Measurements from ENCODE around the gene LUZP2. TPM values are rescaled to one million over a fixed set of nuclear protein-coding genes. Genes with fewer than 3 reads are reported as not detected.

The LUZP2 gene
- polyA plus RNA-seq, 1 donor from 2014 or later = 15.5 TPM

DNA sequence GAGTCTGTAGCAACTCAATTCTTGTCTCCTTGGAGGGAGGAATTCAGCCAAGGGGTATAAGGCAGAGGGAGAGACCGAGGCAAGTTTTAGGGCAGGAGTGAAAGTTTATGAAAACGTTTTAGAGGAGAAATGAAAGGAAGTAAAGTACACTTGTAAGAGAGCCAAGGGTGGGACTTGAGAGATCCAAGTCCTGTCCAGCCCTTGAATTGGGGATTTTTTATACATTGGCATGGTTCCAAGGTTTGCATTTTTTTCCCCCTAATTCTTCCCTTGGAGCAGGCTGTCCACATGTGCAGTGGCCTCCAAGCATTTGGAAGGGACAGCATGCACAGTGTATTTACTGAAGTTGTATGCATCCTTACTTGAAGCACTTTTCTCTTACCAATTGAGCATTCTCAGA lies 192.1 kb downstream of the LUZP2 start:
- TF ChIP-seq EZH2 (IDR thresholded peaks at IDR 0.05; ENCODE audit: borderline replicate concordance, insufficient read depth, low read length, poor library complexity, severe bottlenecking) = no peak
- TF ChIP-seq, protein P1, sequence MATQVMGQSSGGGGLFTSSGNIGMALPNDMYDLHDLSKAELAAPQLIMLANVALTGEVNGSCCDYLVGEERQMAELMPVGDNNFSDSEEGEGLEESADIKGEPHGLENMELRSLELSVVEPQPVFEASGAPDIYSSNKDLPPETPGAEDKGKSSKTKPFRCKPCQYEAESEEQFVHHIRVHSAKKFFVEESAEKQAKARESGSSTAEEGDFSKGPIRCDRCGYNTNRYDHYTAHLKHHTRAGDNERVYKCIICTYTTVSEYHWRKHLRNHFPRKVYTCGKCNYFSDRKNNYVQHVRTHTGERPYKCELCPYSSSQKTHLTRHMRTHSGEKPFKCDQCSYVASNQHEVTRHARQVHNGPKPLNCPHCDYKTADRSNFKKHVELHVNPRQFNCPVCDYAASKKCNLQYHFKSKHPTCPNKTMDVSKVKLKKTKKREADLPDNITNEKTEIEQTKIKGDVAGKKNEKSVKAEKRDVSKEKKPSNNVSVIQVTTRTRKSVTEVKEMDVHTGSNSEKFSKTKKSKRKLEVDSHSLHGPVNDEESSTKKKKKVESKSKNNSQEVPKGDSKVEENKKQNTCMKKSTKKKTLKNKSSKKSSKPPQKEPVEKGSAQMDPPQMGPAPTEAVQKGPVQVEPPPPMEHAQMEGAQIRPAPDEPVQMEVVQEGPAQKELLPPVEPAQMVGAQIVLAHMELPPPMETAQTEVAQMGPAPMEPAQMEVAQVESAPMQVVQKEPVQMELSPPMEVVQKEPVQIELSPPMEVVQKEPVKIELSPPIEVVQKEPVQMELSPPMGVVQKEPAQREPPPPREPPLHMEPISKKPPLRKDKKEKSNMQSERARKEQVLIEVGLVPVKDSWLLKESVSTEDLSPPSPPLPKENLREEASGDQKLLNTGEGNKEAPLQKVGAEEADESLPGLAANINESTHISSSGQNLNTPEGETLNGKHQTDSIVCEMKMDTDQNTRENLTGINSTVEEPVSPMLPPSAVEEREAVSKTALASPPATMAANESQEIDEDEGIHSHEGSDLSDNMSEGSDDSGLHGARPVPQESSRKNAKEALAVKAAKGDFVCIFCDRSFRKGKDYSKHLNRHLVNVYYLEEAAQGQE (IDR thresholded peaks at IDR 0.05; ENCODE audit: borderline replicate concordance) = no peak
- no peak overlapping the region for H2AFZ ChIP-seq (ENCODE audit: low read depth, low read length)

DNA sequence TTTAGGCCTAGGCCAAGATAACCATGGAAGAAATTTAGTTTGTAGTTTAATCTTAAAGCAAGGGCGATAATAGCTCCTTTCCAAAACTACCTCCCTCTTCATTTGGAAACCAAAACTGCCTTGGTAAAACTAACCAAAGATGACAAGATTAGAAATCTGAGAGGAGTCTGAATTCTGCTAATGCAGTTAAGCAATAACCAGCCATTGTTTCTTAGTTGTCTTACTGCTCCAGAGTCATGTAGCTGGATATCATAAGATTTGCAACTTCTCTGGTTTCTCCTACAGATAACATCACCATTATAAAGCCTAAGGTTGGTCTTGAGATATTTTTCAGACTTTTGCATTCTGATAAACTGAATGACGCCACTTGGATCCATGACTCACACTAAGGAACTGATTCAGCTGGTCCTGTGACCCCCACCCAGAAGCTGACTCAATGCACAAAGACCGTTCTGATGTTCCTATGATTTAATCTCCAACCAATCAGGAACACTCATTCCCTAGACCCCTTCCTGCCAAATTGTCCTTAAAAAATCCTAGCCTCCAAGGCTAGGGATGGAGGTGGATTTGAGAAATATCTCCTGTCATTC lies 200.8 kb downstream of the LUZP2 start:
- Histone ChIP-seq H3K9me3 (ENCODE audit: low read length) (no peaks in the 10 kb centered on the region), H3K4me3 (ENCODE audit: low read length) (no peak overlapping the region), H3K79me2 (replicated peaks; ENCODE audit: insufficient read depth, low read length) (no peaks in the 10 kb centered on the region), H3K36me3 (ENCODE audit: insufficient read depth, low read length) (no peaks in the 10 kb centered on the region), H3K9me2 (ENCODE audit: insufficient read depth, low read length) (no peaks in the 10 kb centered on the region), H4K20me1 (ENCODE audit: insufficient read depth) (no peaks in the 10 kb centered on the region), H3K27ac (ENCODE audit: low read length) (no peak overlapping the region), H2AFZ (ENCODE audit: low read depth, low read length) (no peak overlapping the region), H3K9ac (ENCODE audit: low read length) (no peak overlapping the region), H3K4me2 (ENCODE audit: low read length) (no peak overlapping the region), H3F3A (ENCODE audit: insufficient read depth, low read length, poor library complexity, severe bottlenecking) (no peaks in the 10 kb centered on the region), H3K27me3 (ENCODE audit: insufficient read depth, low read depth, low read length) (no peaks in the 10 kb centered on the region)
- TF ChIP-seq TAF1 (IDR thresholded peaks at IDR 0.05; ENCODE audit: low read depth) = no peak
- TF ChIP-seq EZH2 (IDR thresholded peaks at IDR 0.05; ENCODE audit: borderline replicate concordance, insufficient read depth, low read length, poor library complexity, severe bottlenecking) = no peak
- TF ChIP-seq POLR2AphosphoS5 (IDR thresholded peaks at IDR 0.05) = no peak
- no peak for TF ChIP-seq SMC3 (conservative IDR thresholded peaks at IDR 0.05; ENCODE audit: poor library complexity)
- no peak for TF ChIP-seq EP300 (conservative IDR thresholded peaks at IDR 0.05; ENCODE audit: poor library complexity, severe bottlenecking)
- no peak for TF ChIP-seq MXI1 (conservative IDR thresholded peaks at IDR 0.05; ENCODE audit: poor library complexity, severe bottlenecking)
- TF ChIP-seq RAD21 (conservative IDR thresholded peaks at IDR 0.05) = no peak

More for the DNA sequence above, 192.1 kb downstream of the LUZP2 start:
- Histone ChIP-seq H3K9me3 (ENCODE audit: low read length) (no peaks in the 10 kb centered on the region), H3K4me2 (ENCODE audit: low read length) (no peak overlapping the region), H3K9me2 (ENCODE audit: insufficient read depth, low read length) (no peaks in the 10 kb centered on the region), H3K27me3 (ENCODE audit: insufficient read depth, low read depth, low read length) (no peaks in the 10 kb centered on the region), H3K27ac (ENCODE audit: low read length) (no peak overlapping the region), H4K20me1 (ENCODE audit: insufficient read depth) (no peaks in the 10 kb centered on the region), H3K9ac (ENCODE audit: low read length) (no peak overlapping the region), H3K4me3 (ENCODE audit: low read length) (no peak overlapping the region), H3K79me2 (replicated peaks; ENCODE audit: insufficient read depth, low read length) (no peaks in the 10 kb centered on the region), H3F3A (ENCODE audit: insufficient read depth, low read length, poor library complexity, severe bottlenecking) (no peaks in the 10 kb centered on the region), H3K36me3 (ENCODE audit: insufficient read depth, low read length) (no peaks in the 10 kb centered on the region)

DNA sequence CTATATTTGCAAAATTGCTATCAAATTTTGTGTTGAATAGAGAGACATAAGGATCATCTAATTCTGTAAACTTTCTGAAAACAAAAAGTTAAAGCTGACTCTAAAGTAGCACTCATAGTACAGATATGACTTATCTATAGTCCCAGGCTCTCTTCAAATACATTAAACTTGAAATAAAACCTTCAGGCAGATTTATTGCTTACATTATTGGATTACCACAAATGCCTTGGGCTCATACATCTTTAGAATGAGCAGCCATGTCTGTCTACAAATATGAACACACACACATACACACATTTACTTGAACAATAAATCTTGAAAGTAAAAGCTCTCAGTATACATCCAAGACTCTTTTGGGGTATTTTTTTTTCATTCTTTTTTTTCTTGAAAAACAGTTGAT lies 207.9 kb downstream of the LUZP2 start:
- no peaks in the 10 kb centered on the region for H3F3A ChIP-seq (ENCODE audit: insufficient read depth, low read length, poor library complexity, severe bottlenecking)
- no peak overlapping the region for H3K4me2 ChIP-seq (ENCODE audit: low read length)
- no peaks in the 10 kb centered on the region for H3K9me2 ChIP-seq (ENCODE audit: insufficient read depth, low read length)
- H3K27ac ChIP-seq (ENCODE audit: low read length) = no peak overlapping the region
- H3K9ac ChIP-seq (ENCODE audit: low read length) = no peak overlapping the region
- TF ChIP-seq EP300 (conservative IDR thresholded peaks at IDR 0.05; ENCODE audit: poor library complexity, severe bottlenecking) (no peak), MXI1 (conservative IDR thresholded peaks at IDR 0.05; ENCODE audit: poor library complexity, severe bottlenecking) (no peak), POLR2AphosphoS5 (IDR thresholded peaks at IDR 0.05) (no peak), RAD21 (conservative IDR thresholded peaks at IDR 0.05) (no peak), SMC3 (conservative IDR thresholded peaks at IDR 0.05; ENCODE audit: poor library complexity) (no peak), EZH2 (IDR thresholded peaks at IDR 0.05; ENCODE audit: borderline replicate concordance, insufficient read depth, low read length, poor library complexity, severe bottlenecking) (no peak), TAF1 (IDR thresholded peaks at IDR 0.05; ENCODE audit: low read depth) (no peak)
- TF ChIP-seq, protein P1 (IDR thresholded peaks at IDR 0.05; ENCODE audit: borderline replicate concordance) = no peak
- TF ChIP-seq, protein P2, sequence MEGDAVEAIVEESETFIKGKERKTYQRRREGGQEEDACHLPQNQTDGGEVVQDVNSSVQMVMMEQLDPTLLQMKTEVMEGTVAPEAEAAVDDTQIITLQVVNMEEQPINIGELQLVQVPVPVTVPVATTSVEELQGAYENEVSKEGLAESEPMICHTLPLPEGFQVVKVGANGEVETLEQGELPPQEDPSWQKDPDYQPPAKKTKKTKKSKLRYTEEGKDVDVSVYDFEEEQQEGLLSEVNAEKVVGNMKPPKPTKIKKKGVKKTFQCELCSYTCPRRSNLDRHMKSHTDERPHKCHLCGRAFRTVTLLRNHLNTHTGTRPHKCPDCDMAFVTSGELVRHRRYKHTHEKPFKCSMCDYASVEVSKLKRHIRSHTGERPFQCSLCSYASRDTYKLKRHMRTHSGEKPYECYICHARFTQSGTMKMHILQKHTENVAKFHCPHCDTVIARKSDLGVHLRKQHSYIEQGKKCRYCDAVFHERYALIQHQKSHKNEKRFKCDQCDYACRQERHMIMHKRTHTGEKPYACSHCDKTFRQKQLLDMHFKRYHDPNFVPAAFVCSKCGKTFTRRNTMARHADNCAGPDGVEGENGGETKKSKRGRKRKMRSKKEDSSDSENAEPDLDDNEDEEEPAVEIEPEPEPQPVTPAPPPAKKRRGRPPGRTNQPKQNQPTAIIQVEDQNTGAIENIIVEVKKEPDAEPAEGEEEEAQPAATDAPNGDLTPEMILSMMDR (IDR thresholded peaks at IDR 0.05; ENCODE audit: poor library complexity, severe bottlenecking) = no peak
- no peaks in the 10 kb centered on the region for H3K27me3 ChIP-seq (ENCODE audit: insufficient read depth, low read depth, low read length)
- H3K36me3 ChIP-seq (ENCODE audit: insufficient read depth, low read length) = no peaks in the 10 kb centered on the region
- no peaks in the 10 kb centered on the region for H3K79me2 ChIP-seq (replicated peaks; ENCODE audit: insufficient read depth, low read length)
- no peaks in the 10 kb centered on the region for H4K20me1 ChIP-seq (ENCODE audit: insufficient read depth)
- H3K4me3 ChIP-seq (ENCODE audit: low read length) = no peak overlapping the region
- no peak overlapping the region for H2AFZ ChIP-seq (ENCODE audit: low read depth, low read length)
- no peaks in the 10 kb centered on the region for H3K9me3 ChIP-seq (ENCODE audit: low read length)

Measured in neural cell (in vitro differentiated cells).